ENCODE measurements around the gene CARNS1.

CARNS1 gene

GRCh38 chr11:67366961-67367760, 48.3 kb upstream of the CARNS1 start:
- Histone ChIP-seq H3K27ac (replicated peaks) (no peak overlapping the region), H3K27me3 (ENCODE audit: insufficient read depth, poor library complexity, severe bottlenecking) (no peaks in the 10 kb centered on the region), H3K4me3 (replicated peaks; ENCODE audit: insufficient read depth, low read length) (no peak overlapping the region)
- TF ChIP-seq POLR2AphosphoS5 (IDR thresholded peaks at IDR 0.05; ENCODE audit: low read depth) (no peak), REST (IDR thresholded peaks at IDR 0.05; ENCODE audit: insufficient replicate concordance, low read depth) (no peak), SPI1 (IDR thresholded peaks at IDR 0.05; ENCODE audit: borderline replicate concordance, low read depth) (peak; percentile 17; the same call in 1 of the 2 replicates), GABPA (IDR thresholded peaks at IDR 0.05; ENCODE audit: low read depth) (no peak)
- peak in 1 of 2 experiments; percentile 17 for DNase-seq (ENCODE audit: low read depth in 1 of 2, low spot score in 1 of 2)

GRCh38 chr11:67367761-67368227, 47.7 kb upstream of the CARNS1 start:
- DNase-seq (ENCODE audit: low read depth in 1 of 2, low spot score in 1 of 2), result no peak
- TF ChIP-seq GABPA (IDR thresholded peaks at IDR 0.05; ENCODE audit: low read depth) (no peak), SPI1 (IDR thresholded peaks at IDR 0.05; ENCODE audit: borderline replicate concordance, low read depth) (no peak), POLR2AphosphoS5 (IDR thresholded peaks at IDR 0.05; ENCODE audit: low read depth) (no peak), CTCF (IDR thresholded peaks at IDR 0.05; ENCODE audit: insufficient read depth, low read length) (no peak), REST (IDR thresholded peaks at IDR 0.05; ENCODE audit: insufficient replicate concordance, low read depth) (no peak)
- Histone ChIP-seq H3K27ac (replicated peaks) (no peak overlapping the region), H3K4me3 (replicated peaks; ENCODE audit: insufficient read depth, low read length) (no peak overlapping the region), H3K27me3 (ENCODE audit: insufficient read depth, poor library complexity, severe bottlenecking) (no peaks in the 10 kb centered on the region)

GRCh38 chr11:67368621-67369020, 46.9 kb upstream of the CARNS1 start:
- DNase-seq (ENCODE audit: low read depth in 1 of 2, low spot score in 1 of 2), result no peak
- TF ChIP-seq POLR2AphosphoS5 (IDR thresholded peaks at IDR 0.05; ENCODE audit: low read depth) (no peak), CTCF (IDR thresholded peaks at IDR 0.05; ENCODE audit: insufficient read depth, low read length) (no peak), SPI1 (IDR thresholded peaks at IDR 0.05; ENCODE audit: borderline replicate concordance, low read depth) (no peak), GABPA (IDR thresholded peaks at IDR 0.05; ENCODE audit: low read depth) (no peak), REST (IDR thresholded peaks at IDR 0.05; ENCODE audit: insufficient replicate concordance, low read depth) (no peak)
- H3K4me3 ChIP-seq (replicated peaks; ENCODE audit: insufficient read depth, low read length), result no peak overlapping the region
- H3K27ac ChIP-seq (replicated peaks), result no peak overlapping the region
- no peaks in the 10 kb centered on the region for H3K27me3 ChIP-seq (ENCODE audit: insufficient read depth, poor library complexity, severe bottlenecking)

Data from HL-60 (cell line).